ENCODE data around the gene COL6A1. TPM values are rescaled to one million over a fixed set of nuclear protein-coding genes. Genes with fewer than 3 reads are reported as not detected.

Gene COL6A1
- total RNA-seq, 2 experiments from 2014 or later: 0.57 to 0.69 TPM

- CTCF ChIA-PET: no interaction called here
- Mint-ChIP-seq H3K4me3 (no peak overlapping the region), H3K9me3 (ENCODE audit: low read depth) (no peaks in the 10 kb centered on the region), H3K4me1 (no peaks in the 10 kb centered on the region), H3K27ac (no peak overlapping the region), H3K36me3 (ENCODE audit: low read depth) (peaks cover 1% of the 10 kb centered on the region), H3K27me3 (peaks cover 2% of the 10 kb centered on the region)
- ATAC-seq (no peak), DNase-seq (peak; percentile 4)
- POLR2A ChIA-PET: no interaction called here
- intact Hi-C loops (cut with DNase I, micrococcal nuclease): no loop called here
Measured at GRCh38 chr21:45987121-45987711, 5.6 kb downstream of the COL6A1 start.

- H3K4me3 Mint-ChIP-seq: no peak overlapping the region
- H3K36me3 Mint-ChIP-seq (ENCODE audit: low read depth): peaks cover 1% of the 10 kb centered on the region
- DNase-seq (peak; percentile 3), ATAC-seq (no peak)
- no peak overlapping the region for H3K27ac Mint-ChIP-seq
- POLR2A ChIA-PET: no interaction called here
- no peaks in the 10 kb centered on the region for H3K4me1 Mint-ChIP-seq
- intact Hi-C loops (cut with DNase I, micrococcal nuclease): no loop called here
- H3K27me3 Mint-ChIP-seq: no peaks in the 10 kb centered on the region
- H3K9me3 Mint-ChIP-seq (ENCODE audit: low read depth): no peaks in the 10 kb centered on the region
- CTCF ChIA-PET: no interaction called here
Measured at GRCh38 chr21:45988366-45989347, 7.1 kb downstream of the COL6A1 start.

GRCh38 chr21:45989355-45990048, 7.9 kb downstream of the COL6A1 start:
- ChIA-PET POLR2A (interaction anchor here (0.6 kb wide), 1 partner anchor 121 kb away, joined by 3 read pairs; no protein-coding TSS in a partner anchor), CTCF (no interaction called here)
- Mint-ChIP-seq H3K4me1 (no peaks in the 10 kb centered on the region), H3K4me3 (no peak overlapping the region), H3K27ac (no peak overlapping the region), H3K27me3 (no peaks in the 10 kb centered on the region), H3K36me3 (ENCODE audit: low read depth) (peaks cover 1% of the 10 kb centered on the region), H3K9me3 (ENCODE audit: low read depth) (no peaks in the 10 kb centered on the region)
- peak; percentile 4 for DNase-seq
- intact Hi-C loops (cut with DNase I, micrococcal nuclease): no loop called here
- ATAC-seq: no peak

GRCh38 chr21:45990049-45990711, 8.6 kb downstream of the COL6A1 start:
- Mint-ChIP-seq H3K9me3 (ENCODE audit: low read depth) (no peaks in the 10 kb centered on the region), H3K27me3 (no peaks in the 10 kb centered on the region), H3K27ac (no peak overlapping the region), H3K4me1 (no peaks in the 10 kb centered on the region), H3K36me3 (ENCODE audit: low read depth) (peaks cover 1% of the 10 kb centered on the region), H3K4me3 (no peak overlapping the region)
- ATAC-seq (no peak), DNase-seq (peak; percentile 1)
- ChIA-PET POLR2A (interaction anchor here (0.6 kb wide), 1 partner anchor 121 kb away, joined by 3 read pairs; no protein-coding TSS in a partner anchor), CTCF (no interaction called here)
- intact Hi-C loops (cut with DNase I, micrococcal nuclease): no loop called here

- peaks cover 1% of the 10 kb centered on the region for H3K36me3 Mint-ChIP-seq (ENCODE audit: low read depth)
- no peaks in the 10 kb centered on the region for H3K27me3 Mint-ChIP-seq
- H3K27ac Mint-ChIP-seq: no peak overlapping the region
- ATAC-seq: no peak
- ChIA-PET CTCF (no interaction called here), POLR2A (no interaction called here)
- DNase-seq: peak; percentile 2
- no peaks in the 10 kb centered on the region for H3K4me1 Mint-ChIP-seq
- H3K9me3 Mint-ChIP-seq (ENCODE audit: low read depth): no peaks in the 10 kb centered on the region
- intact Hi-C loops (cut with DNase I, micrococcal nuclease): no loop called here
- H3K4me3 Mint-ChIP-seq: no peak overlapping the region
Measured at GRCh38 chr21:45990741-45991605, 9.4 kb downstream of the COL6A1 start.

- CTCF ChIA-PET: no interaction called here
- H3K9me3 Mint-ChIP-seq (ENCODE audit: low read depth): no peaks in the 10 kb centered on the region
- H3K27ac Mint-ChIP-seq: no peak overlapping the region
- H3K27me3 Mint-ChIP-seq: no peaks in the 10 kb centered on the region
- no peaks in the 10 kb centered on the region for H3K4me1 Mint-ChIP-seq
- H3K36me3 Mint-ChIP-seq (ENCODE audit: low read depth): peaks cover 1% of the 10 kb centered on the region
- H3K4me3 Mint-ChIP-seq: no peak overlapping the region
- POLR2A ChIA-PET: no interaction called here
- no peak for ATAC-seq
- DNase-seq: peak; percentile 3
- intact Hi-C loops (cut with DNase I, micrococcal nuclease): no loop called here
Measured at GRCh38 chr21:45991606-45992300, 10.2 kb downstream of the COL6A1 start.

GRCh38 chr21:45992301-45993209, 11.0 kb downstream of the COL6A1 start:
- ATAC-seq (no peak), DNase-seq (peak; percentile 1)
- Mint-ChIP-seq H3K27me3 (no peaks in the 10 kb centered on the region), H3K36me3 (ENCODE audit: low read depth) (no peaks in the 10 kb centered on the region), H3K27ac (no peak overlapping the region), H3K4me1 (no peaks in the 10 kb centered on the region), H3K9me3 (ENCODE audit: low read depth) (no peaks in the 10 kb centered on the region), H3K4me3 (no peak overlapping the region)
- intact Hi-C loops (cut with DNase I, micrococcal nuclease): no loop called here
- ChIA-PET CTCF (interaction anchor here (0.6 kb wide), 1 partner anchor 635 kb away, joined by 3 read pairs; no protein-coding TSS in a partner anchor), POLR2A (no interaction called here)

- CTCF ChIA-PET: interaction anchor here (0.6 kb wide), 2 partner anchors 181 to 634 kb away, joined by 3 read pairs; no protein-coding TSS in a partner anchor
- DNase-seq (peak; percentile 2), ATAC-seq (no peak)
- Mint-ChIP-seq H3K4me1 (no peaks in the 10 kb centered on the region), H3K27ac (no peak overlapping the region), H3K4me3 (no peak overlapping the region), H3K9me3 (ENCODE audit: low read depth) (no peaks in the 10 kb centered on the region), H3K36me3 (ENCODE audit: low read depth) (no peaks in the 10 kb centered on the region), H3K27me3 (no peaks in the 10 kb centered on the region)
- intact Hi-C loops (cut with DNase I, micrococcal nuclease): no loop called here
- POLR2A ChIA-PET: no interaction called here
Measured at GRCh38 chr21:45993210-45994085, 11.9 kb downstream of the COL6A1 start.

- intact Hi-C loops (cut with DNase I, micrococcal nuclease): no loop called here
- DNase-seq: no peak
- ChIA-PET CTCF (interaction anchor here (0.6 kb wide), 1 partner anchor 181 kb away, joined by 3 read pairs; no protein-coding TSS in a partner anchor), POLR2A (no interaction called here)
- no peak overlapping the region for H3K27ac Mint-ChIP-seq
- no peaks in the 10 kb centered on the region for H3K4me1 Mint-ChIP-seq
- no peaks in the 10 kb centered on the region for H3K27me3 Mint-ChIP-seq
- ATAC-seq: no peak
- no peak overlapping the region for H3K4me3 Mint-ChIP-seq
- no peaks in the 10 kb centered on the region for H3K9me3 Mint-ChIP-seq (ENCODE audit: low read depth)
- no peaks in the 10 kb centered on the region for H3K36me3 Mint-ChIP-seq (ENCODE audit: low read depth)
Measured at GRCh38 chr21:45994086-45994661, 12.6 kb downstream of the COL6A1 start.
